ENCODE results near the gene HEXA.
"Not testable (repeated sequence)": the region's sequence is repeated elsewhere in the genome, so short reads cannot be mapped to it uniquely, and the experiment has no call there.

The HEXA gene

GRCh38 chr15:72375846-72376581 is at the start of gene HEXA:
Gene HEXA (minus strand): TSS chr15:72376014. CDS start chr15:72375972, 42 bp downstream.
- DNase-seq, result peak; percentile 99

- no peak for DNase-seq
Observed at GRCh38 chr15:72423256-72423655, 47.4 kb upstream of the HEXA start.

- no peak for DNase-seq
Observed at GRCh38 chr15:72421484-72421883, 45.7 kb upstream of the HEXA start.

GRCh38 chr15:72420576-72420975 is 44.8 kb upstream of the HEXA start:
- no peak for DNase-seq

- DNase-seq, result not testable (repeated sequence)
Observed at GRCh38 chr15:72419768-72420167, 44.0 kb upstream of the HEXA start.

- no peak for DNase-seq
Observed at GRCh38 chr15:72415304-72415703, 39.5 kb upstream of the HEXA start.

- DNase-seq, result not testable (repeated sequence)
Observed at GRCh38 chr15:72413337-72413736, 37.5 kb upstream of the HEXA start.

- no peak for DNase-seq
Observed at GRCh38 chr15:72411544-72411943, 35.7 kb upstream of the HEXA start.

- no peak for DNase-seq
Observed at GRCh38 chr15:72411111-72411510, 35.3 kb upstream of the HEXA start.

- DNase-seq, result no peak
Observed at GRCh38 chr15:72406936-72407335, 31.1 kb upstream of the HEXA start.

- no peak for DNase-seq
Observed at GRCh38 chr15:72404841-72405240, 29.0 kb upstream of the HEXA start.

GRCh38 chr15:72404356-72404755 is 28.5 kb upstream of the HEXA start:
- DNase-seq, result no peak

- no peak for DNase-seq
Observed at GRCh38 chr15:72402726-72403125, 26.9 kb upstream of the HEXA start.

GRCh38 chr15:72398648-72399047 is 22.8 kb upstream of the HEXA start:
- DNase-seq, result no peak

GRCh38 chr15:72397796-72398588 is 22.2 kb upstream of the HEXA start, which contains the start of gene TMEM202:
Gene TMEM202 (plus strand): TSS chr15:72398305. CDS start chr15:72398327, 22 bp downstream.
- no peak for DNase-seq

- not testable (repeated sequence) for DNase-seq
Observed at GRCh38 chr15:72396331-72396730, 20.5 kb upstream of the HEXA start.

- DNase-seq, result no peak
Observed at GRCh38 chr15:72389231-72389630, 13.4 kb upstream of the HEXA start.

GRCh38 chr15:72387741-72388140 is 11.9 kb upstream of the HEXA start:
- DNase-seq, result no peak

GRCh38 chr15:72382146-72382545 is 6.3 kb upstream of the HEXA start:
- DNase-seq, result no peak

GRCh38 chr15:72380743-72381142 is 4.9 kb upstream of the HEXA start:
- DNase-seq, result no peak

- no peak for DNase-seq
Observed at GRCh38 chr15:72379856-72380430, 4.1 kb upstream of the HEXA start.

GRCh38 chr15:72379106-72379505 is 3.3 kb upstream of the HEXA start:
- not testable (repeated sequence) for DNase-seq

GRCh38 chr15:72377331-72377730 is 1.5 kb upstream of the HEXA start:
- no peak for DNase-seq

- no peak for DNase-seq
Observed at GRCh38 chr15:72375501-72375845, 341 bp downstream of the HEXA start.
